NOMO-1 (cell line): Measurements from ENCODE around the gene COA3.

Source experiments
- DNase-seq, 2 experiments: peaks; one replicate each; lab custom pipeline; 2025; ENCODE audit not compliant: unreplicated experiment in 2 of 2; lab: John Stamatoyannopoulos, UW

COA3 gene

DNA sequence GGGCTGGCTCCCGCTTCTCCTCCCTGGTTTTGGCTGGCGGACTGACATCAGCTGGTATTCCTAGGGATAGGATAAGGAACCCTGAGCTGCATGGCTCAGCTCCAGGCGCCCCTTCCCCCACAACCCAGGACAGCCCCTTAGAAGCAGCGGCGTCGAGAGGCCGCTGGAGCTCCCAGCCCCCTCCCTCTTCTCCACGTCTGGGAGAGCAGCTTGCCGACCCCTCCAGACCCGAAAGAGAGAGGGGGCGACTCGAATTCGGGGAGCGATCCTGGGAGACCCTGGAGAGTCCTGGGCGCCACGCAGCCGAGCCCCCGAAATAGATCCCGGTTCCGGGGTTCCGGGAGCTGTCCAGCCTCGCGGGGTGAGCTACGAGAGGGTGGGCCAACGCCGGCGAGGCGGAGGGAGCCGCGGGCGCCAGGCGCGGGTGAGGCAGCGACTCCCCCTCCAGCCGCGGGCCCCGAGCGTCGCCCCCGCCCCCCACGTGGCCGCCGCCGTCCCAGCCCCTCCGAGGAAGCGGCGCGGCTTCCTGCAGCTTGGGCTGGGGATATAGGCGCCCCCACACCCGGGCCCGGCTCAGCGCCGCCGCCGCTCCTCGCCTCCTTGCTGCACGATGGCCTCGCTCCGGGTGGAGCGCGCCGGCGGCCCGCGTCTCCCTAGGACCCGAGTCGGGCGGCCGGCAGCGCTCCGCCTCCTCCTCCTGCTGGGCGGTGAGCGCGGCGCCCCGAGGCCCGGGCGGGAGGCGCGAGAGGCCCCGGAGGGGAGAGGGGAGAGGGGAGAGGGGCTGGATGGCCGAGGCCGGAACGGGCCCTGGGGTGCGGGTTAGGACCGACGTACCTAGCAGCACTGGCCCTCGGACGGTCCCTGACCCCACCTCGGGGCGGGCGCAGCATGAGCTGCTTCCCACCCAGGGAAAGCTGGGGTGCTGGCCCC is 37.6 kb downstream of the COA3 start, which contains the start of gene RAMP2:
Gene RAMP2, plus strand, starts transcription at position 576 of the 930 bp plus-strand sequence. Its CDS starts 35 bp downstream, at position 611.
- no peak for DNase-seq

DNA sequence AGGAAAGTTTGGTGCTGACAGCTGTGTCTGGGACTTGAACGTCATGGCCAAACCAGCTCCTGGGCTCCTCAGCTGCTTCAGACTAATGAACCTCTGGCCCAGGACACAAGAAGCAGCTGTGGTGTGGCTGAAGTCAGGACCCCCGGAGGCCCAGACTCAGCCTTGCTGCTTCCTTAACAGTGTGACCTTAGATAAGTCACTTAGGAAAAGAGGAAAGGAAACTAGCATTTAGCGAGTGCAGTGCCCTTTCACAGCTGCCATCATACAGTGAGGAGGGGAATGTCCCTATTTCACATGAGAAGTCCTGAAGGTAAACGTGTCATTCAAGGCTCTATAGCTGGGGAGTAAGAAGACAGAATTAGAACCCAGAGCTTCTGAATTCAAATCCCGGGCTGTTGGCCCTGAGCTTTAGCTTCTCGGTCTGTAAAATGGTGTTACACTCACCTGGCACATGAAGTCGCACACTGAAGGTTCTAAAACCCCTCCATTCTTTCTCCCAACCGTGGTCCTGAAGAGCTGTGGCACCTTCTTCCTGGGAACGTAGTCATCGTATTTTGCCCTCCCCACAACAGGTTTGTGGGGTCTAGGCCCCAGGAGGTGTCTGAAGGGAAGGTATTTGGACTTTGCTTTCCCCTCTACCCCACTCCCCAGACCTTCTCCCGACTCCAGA is 38.4 kb downstream of the COA3 start:
- peak in 1 of 2 experiments; percentile 55 for DNase-seq

- DNase-seq, result no peak
These were observed 43.7 kb downstream of the COA3 start for GRCh38 chr17:42754782-42755181.

DNA sequence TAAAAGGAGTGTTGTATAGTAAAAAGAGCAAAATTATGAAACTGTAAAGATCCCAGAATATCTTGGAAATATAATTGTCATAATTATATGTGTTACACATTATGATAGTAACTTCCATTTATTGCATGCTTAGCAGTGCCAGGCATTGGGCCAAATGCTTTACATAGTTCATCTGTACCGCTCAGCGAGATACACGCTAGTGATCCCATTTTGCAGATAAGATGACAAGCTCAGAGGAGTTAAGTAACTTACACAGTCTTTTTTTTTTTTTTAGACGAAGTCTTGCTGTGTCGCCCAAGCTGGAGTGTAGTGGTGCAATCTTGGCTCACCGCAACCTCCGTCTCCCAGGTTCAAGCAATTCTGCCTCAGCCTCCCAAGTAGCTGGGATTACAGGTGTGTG is 46.9 kb downstream of the COA3 start:
- DNase-seq, result no peak

GRCh38 chr17:42750739-42751344 is 47.7 kb downstream of the COA3 start:
- peak in 1 of 2 experiments; percentile 17 for DNase-seq

DNA sequence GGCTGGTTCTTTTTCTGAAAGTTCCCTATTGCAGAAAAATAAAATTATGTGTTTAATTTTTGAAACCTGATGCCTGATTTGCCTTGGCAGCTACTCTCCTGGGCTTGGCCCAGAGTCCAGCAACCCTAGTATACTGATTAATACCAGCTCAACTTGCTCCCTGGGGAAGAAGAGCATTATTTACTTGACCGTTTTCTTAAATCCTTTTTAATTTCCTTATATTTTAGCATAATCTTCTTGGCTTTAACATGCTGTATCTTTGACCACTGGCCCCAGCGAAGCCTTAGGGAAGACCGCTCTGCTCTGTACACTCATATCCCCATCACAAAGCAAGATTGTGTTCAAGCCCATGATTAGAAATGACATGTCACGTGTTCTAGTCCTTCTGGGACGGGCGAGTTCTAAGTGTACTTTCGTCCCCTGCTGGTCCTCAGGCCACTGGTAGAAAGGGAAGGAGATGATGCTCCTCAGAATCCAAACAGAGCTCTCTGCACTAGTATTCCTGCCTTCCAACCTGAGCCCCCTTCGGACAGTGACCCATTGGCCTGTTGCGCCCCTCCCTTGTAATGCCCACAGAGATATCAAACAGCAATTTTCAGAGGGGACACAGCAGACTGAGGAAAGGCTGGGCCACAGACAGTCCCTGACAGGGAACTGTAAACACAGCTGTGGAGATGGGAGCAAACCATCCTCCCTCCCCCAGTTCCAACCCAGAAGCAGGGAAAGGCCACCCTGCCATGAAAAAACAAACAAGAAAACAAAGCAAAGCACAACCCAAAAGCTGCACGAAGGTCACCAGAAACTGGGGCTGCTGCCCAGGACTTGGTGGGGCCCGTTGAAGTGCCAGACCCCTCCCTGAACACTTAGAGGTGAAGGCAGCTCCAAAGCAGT is 49.4 kb downstream of the COA3 start:
- DNase-seq, result no peak

GRCh38 chr17:42748202-42748907 is 50.1 kb downstream of the COA3 start:
- DNase-seq, result no peak
